Inflammatory macrophage treated with lipopolysaccharide for 1 hour (primary cell): ENCODE data around the gene CENPC.
"Not testable (repeated sequence)": the region's sequence is repeated elsewhere in the genome, so short reads cannot be mapped to it uniquely, and the experiment has no call there.

Source experiments
- DNase-seq, 2 donors: peaks; one replicate each; pipeline ENCODE4 v3.0.0-alpha.2; 2020 to 2022

Gene CENPC

DNA sequence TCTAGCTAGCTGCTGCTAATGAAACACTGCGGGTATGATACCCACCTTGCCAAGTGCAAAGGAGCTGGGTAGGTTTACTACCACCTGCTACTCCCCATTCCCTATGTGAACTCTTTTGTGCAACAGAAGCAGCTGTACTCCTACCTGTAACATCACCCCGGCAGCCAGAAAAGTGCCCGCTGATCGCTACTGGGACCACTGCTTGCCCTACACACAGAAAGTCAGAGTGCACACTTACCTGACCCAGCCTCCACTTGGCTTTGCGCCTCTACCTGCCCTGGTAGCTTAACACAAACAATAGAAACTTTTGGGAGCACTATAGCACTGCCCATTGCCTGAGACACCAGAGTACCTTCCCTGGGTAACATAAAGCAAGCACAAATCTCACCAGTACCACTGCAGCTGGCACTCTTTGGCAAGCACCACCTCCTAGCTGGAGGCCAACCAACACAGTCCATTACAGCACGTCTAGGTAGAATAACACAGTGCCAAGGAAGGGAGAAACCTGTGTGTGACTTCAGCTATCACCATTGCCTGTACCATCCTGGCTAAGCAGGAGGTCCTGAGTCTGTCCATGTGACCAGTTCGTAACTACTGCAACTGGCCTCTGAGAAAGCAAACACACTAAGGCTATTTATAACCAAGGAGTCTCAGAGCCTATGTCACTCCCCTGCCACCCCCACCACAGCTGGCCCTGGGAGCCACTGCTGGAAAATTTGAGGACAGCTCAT, 80.1 kb downstream of the CENPC start:
- no peak for DNase-seq

DNA sequence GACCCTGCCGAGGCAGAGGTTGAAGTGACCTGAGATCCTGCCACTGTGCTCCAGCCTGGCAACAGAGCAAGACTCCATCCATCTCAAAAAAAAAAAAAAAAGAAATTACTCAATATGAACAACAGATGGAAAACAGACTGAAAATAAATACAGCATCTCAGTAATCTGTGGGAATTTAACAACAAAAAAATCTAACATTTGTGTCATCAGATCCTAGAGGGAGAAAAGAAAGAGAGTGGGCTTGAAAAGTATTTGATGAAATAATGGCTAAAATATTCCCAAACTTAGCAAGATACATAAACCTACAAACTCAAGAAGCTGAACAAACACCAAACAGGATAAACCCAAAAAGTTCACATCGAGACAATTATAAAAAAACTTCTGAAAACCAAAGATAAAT, 84.7 kb downstream of the CENPC start:
- no peak for DNase-seq

DNA sequence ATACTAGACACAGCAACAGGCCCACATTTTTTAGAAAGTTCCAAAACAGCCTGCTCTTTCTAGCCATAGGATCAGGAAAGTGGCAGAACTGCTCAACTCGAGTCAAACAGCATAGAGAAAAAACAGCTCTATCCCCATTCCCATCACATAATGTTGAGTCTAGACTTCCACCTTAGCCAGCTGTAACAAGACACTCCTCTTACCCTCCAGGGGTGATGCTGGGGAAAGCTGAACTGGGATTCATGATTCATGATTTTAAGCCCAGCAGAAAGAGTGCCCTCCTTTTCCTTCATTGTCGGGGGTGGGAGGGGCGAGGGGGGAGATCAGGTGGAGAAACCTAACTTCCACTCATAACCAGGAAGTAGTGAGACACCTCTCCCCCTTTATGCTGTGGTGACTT, 86.1 kb downstream of the CENPC start:
- DNase-seq: no peak

DNA sequence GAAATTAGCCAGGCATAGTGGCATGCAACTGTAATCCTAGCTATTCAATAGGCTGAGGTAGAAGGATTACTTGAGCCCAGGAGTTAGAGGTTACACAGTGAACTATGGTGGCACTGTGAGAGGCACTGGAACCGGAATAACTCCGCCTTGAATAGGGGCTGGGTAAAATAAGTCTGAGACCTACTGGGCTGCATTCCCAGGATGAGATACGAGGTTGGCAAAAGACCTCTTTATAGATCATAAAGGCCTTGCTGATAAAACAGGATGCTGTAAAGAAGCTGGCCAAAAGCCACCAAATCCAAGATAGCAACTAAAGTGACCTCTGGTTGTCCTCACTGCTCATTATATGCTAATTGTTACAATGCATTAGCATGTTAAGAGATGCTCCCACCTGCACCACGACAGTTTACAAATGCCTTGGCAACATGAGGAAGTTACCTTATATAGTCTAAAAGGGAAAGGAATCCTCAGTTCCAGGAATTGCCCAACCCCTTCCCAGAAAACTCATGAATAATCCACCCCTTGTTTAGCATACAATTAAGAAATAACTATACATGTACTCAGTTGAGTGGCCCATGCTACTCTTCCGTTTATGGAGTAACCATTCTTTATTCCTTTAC, 88.6 kb downstream of the CENPC start:
- no peak for DNase-seq

DNA sequence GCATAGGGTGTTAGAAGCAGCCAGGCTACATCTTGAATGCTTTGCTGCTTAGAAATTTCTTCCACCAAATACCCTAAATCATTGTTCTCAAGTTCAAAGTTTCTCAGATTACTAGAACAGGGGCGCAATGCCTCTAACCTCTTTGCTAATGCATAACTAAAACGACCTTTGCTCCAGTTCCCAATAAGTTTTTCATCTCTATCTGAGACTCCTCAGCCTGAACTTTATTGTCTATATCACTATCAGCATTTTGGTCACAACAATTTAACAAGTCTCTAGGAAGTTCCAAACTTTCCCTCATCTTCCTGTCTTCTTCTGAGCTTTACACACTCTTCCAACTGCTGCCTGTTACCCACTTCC, 92.5 kb downstream of the CENPC start:
- not testable (repeated sequence) for DNase-seq

DNA sequence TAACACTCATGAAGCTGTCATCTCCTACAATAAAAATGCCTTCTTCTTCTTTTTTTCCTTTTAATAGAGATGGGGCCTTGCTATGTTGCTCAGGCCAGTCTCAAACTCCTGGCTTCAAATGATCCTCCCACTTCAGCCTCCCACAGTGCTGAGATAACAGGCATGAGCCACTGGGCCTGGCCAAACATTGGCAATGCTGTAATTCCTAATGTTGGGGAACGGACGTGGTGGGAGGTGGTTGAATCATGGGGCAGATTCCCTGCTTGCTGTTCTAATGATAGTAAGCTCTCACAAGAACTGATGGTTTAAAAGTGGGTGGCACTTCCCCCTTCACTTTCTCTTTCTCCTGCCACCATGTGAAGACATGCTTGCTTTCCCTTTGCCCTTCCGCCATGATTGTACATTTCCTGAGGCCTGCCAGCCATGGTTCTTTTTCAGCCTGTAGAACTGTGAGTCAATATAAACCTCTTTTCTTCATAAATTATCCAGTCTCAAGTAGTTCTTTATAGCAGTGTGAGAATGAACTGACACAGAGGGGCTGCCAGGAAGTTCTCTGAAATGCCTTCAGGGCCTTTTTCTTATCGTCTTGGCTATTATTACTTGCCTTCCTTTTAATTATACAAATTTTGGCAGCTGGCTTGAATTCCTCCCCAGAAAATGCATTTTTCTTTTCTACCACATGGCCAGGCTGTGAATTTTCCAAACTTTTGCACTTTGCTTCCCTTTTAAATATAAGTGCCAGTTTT, 93.0 kb downstream of the CENPC start:
- DNase-seq: peak; percentile 84 to 94

GRCh38 chr4:67451464-67451863, 93.8 kb downstream of the CENPC start:
- peak; percentile 15 to 24 for DNase-seq

DNA sequence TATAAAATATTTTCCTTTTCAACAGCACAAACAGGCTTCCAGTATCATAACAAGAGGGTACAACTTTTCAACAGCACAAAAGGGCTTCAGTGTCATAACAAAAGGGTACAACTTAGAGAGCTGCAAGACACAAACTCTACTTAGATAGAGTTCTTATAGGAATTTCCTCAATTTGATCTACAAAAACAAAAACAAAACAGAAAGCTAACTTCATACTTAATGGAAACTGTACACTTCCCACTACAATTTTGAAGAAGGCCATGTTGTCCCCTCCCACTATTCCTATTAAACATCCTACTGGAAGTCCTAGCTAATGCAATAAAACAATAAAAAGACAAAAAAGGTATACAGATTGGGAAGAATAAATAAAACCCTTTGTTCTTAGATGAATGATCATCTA, 96.7 kb downstream of the CENPC start:
- DNase-seq: peak; percentile 8 to 10

GRCh38 chr4:67447873-67448272, 97.4 kb downstream of the CENPC start:
- DNase-seq: no peak

- no peak for DNase-seq
Measured at GRCh38 chr4:67446811-67447210, 98.5 kb downstream of the CENPC start.

DNA sequence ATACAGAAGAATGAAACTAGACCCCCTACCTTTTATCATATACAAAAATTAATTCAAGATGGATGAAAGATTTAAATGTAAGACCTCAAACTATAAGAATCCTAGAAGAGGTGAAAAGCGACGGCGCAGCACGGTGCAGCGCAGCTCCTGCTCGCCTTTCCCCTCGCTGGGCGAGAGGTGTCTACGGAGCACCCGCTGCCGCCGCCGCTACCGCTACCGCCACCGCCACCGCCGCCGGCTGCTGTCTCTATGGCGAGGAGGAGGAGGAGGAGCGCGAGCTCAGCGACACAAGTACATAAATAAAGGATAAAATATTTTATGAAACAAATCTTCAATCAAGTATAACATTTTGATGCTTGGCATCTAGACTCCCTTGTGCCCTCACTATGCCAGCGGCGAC, 99.4 kb downstream of the CENPC start:
- not testable (repeated sequence) for DNase-seq

GRCh38 chr4:67438975-67439374, 106.3 kb downstream of the CENPC start:
- no peak for DNase-seq

- peak; percentile 82 to 88 for DNase-seq
Measured at GRCh38 chr4:67437974-67438713, 107.2 kb downstream of the CENPC start.

GRCh38 chr4:67436742-67437141, 108.6 kb downstream of the CENPC start:
- no peak for DNase-seq

DNA sequence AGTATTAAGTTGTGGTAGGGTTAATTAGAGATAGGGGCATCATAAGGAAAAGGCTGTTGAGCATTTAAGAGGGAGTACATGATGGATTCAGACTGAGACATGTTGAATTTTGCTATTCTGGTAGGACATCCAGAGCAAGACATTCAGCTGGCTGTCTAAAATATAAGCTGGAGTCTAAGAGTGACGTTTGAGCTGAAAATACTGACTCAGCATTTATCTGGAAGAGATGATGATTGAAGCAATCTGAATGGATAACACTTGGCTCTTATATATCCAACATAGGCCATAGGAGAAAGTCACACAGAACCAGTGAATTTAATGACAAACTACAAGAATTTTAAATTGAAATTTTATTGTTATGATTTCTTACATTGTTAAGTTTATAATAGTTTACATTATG, 114.3 kb downstream of the CENPC start:
- no peak for DNase-seq

DNA sequence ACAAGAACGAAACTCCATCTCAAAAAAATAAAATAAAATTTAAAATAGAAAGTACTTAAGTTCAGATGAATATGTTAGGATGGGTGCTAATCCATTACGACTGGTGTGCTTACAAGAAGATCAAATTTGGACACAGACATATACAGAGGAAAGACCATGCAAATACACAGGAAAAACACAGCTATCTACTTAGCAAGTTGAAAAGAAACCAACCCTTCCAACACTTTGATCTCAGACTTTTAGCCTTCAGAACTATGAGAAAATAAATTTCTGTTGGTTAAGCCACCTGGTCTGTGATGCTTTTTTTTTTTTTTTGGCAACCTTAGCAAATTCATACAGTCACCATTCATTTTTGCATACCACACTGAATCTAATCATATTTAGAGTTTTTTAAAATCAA, 116.5 kb downstream of the CENPC start:
- DNase-seq: no peak
